Hematopoietic multipotent progenitor cell (in vitro differentiated cells): ENCODE measurements around the gene EPHA5. TPM values are rescaled to one million over a fixed set of nuclear protein-coding genes. Genes with fewer than 3 reads are reported as not detected.
"Not testable (repeated sequence)": the region's sequence is repeated elsewhere in the genome, so short reads cannot be mapped to it uniquely, and the experiment has no call there.

ENCODE experiments used
- DNase-seq, 3 donors: peaks; one replicate each; pipeline ENCODE4 v3.0.0-alpha.2; 2011 to 2015; ENCODE audit warnings: low read depth in 2 of 3, low spot score in 2 of 3
- total RNA-seq: library from RNA; depleted of rRNA; stranded (reverse); fragments of >200 nt; gene quantifications from one replicate; pipeline ENCODE4 v1.2.3, GENCODE V29; 2012

The EPHA5 gene
- total RNA-seq, 1 donor, result not detected

DNA sequence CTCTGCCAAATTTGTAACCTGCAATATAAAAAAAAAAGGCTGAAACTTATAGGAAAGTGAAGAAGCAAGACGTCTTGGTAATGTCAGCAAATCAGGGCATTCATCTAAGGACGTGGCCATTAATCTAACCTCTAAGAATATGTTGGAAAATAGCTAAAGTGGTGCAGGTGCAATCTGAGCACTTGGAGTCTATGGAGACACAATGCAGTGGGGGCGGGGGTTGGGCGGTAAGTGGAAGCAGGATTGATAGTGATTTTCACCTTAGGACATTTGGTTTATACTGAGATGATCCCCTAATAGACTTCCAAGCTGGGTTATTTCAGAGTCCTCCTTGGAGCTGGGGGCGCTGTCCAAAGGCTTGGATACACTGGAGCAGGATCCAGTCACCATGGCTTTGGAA lies 283.4 kb downstream of the EPHA5 start:
- no peak for DNase-seq

DNA sequence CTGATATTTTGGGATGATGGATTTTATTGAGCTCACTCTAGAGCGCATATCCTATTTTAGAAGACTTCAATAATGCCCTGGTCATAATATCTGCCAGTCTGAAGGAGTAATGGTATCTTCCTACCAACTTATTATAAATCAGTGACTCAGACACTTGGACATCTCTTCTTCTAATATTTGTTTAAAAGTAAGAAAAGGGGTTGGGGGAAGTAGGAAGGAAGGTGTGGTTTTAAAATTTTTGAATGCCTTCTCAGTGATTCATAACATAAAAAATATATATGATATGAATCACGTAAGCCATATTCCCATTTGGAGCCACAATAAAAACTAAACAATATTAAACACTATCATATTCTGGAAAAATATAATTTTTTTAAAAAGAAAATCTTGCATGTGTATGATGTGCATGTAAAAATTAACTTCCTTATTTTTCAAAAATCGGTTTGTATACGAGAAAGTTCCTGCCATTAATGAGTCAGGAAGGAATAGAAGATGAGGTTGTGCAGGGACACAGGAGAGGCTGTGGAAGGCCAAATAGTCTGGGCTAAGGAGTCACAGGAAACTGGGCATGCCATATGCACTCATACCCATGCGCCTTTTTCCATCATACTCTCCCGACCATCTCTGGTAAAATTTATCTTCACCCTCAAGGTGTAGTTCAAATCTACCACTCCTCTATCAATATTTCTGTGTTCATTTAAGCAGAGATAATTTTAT lies 286.5 kb downstream of the EPHA5 start:
- DNase-seq, result no peak

DNA sequence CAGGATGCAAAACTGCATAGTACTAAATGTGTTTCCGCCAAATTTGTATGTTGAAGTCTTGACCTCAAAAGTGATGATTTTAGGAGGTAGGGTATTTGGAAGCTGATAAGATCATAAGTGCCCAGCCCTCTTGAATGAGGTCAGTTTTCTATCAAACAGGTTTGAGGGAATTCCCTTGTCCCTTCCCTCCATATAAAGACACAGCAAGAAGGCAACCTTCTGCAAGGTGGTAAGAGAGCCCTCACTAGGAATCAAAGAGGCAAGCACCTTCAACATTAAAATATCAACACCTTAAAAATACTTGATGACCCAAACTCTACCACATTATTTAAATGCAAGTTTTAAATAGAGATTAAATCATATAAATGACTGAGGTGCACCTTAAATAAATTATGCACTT lies 288.6 kb downstream of the EPHA5 start:
- no peak for DNase-seq

DNA sequence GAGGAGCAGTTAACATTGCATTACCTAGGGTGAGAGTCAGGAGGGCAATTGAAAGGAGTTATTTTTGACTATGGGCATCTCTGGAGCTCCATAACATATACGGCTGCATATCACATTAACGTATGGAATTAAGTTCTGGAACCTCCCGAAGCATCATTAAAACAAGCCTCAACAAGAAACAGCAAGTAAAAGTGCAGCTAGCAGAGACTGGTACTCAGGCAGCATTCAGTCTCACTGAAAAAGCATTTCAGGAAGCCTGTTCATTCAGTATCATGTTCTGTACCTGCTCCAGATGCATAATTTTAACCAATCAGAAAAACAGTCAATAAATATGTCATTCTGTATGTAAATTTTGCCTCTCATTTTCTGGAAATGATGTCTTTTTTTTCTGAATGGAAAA lies 299.6 kb downstream of the EPHA5 start:
- DNase-seq, result no peak

DNA sequence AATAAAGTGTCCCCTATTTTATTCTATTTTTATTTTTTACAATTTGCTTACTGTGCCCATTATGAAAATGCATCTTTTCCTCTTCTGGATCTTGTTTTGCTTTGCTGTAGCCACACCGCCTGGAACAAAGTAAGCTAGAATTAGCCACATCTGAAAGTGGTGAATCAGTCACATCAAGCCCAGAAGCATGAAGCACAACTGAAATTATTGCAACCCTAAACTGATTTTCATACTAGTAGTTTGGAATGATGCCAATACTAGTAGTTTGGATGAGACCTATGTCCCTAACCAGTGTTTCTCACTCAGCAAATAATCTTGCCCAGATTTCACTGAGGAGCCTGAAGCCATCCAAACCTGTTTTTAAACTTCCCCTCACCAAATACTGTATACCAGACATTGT lies 303.0 kb downstream of the EPHA5 start:
- DNase-seq, result no peak

DNA sequence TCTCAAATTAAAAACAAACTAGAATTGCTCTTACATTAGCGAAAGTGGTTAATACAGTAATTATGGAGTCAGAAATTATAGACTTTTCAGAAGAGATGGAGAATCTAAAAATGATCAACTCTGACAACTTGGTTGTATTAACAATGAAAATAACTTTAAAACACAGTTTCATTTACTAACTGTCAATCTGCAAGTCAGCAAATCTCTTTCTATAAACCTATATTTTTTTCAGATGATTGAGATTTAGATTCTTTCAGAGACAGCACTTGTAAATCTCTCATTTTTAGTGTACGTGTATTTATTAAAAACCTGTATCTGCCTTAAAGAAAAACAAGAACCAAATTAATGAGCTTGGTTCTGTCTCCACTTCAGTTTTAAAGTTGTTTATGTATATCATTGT lies 311.4 kb downstream of the EPHA5 start:
- DNase-seq, result no peak

DNA sequence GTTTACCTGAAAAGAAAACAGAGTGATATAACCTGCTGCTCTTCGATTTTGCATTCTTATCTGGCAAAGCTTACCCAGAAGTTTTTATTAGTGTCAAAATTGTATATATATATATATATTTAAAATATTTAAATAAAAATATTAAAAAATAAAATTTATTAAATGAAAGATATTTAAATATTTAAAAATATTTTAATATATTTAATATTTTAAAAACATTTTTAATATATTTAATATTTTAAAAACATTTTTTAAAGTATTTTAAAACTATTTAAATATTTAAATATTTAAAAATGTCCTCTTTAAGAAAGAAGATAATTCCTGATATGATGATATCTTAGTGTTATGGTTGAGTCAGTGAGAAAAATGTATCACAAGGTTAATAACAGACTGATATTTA lies 317.2 kb downstream of the EPHA5 start:
- no peak for DNase-seq

DNA sequence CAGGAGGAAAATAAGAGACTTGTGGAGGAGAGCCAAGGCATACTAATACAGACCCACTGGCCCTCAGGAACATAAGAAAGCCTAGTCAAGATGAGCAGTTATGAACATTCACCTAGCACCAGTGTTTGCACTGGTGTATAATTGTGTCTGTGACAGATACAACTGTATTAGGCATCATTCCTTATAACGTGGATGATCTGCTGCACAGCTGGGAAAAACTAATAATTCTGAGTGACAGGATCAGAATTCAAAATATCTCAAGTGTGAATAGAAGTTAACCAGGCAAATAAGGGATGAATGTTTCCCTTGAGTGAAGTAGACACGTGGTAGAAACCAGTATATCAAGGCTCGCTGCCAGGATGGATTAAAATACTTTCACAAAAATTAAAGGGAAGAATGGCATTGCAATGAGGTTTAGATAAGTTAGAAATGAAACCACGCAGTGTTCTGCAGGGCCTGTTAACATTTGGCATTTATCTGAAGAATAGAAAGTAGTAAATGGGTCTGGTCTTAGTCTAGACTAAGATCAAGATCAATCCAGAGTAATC lies 325.9 kb downstream of the EPHA5 start:
- no peak for DNase-seq

DNA sequence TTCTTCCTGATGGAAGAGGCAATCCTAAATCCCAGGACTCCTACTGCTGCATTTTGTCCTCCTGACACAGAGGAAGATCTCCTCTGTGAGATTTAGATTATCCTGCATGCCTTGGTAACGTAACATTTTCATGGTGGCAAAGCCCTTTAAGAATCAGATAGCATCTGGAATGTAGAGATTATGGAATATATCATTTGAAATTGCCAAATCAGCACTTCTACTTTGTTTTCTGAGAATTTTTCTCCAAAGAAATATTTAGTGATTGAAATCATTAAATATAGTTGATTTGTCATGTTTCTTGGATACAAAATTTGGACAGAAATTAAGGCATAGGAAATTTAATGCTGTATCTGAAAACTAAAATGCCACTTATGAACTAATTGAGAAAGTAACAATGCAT lies 326.9 kb downstream of the EPHA5 start:
- DNase-seq, result no peak

DNA sequence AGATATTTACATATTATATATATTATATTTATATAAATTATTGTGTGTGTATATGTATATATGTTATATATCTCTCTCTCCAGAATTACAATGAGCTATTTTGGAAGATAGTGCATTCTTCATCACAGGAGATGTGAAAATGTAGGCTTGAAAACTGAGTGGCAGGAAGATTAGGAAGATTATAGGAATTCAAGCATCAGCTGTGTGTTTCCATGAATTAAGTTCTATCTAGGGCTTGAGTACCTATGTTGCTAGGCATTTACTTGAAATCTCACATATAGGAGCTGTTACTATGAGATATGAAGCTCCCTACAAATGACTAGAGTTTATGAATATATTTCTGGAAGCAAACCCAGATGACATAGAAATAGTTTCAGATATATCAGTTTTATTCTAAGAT lies 328.7 kb downstream of the EPHA5 start:
- DNase-seq, result no peak

DNA sequence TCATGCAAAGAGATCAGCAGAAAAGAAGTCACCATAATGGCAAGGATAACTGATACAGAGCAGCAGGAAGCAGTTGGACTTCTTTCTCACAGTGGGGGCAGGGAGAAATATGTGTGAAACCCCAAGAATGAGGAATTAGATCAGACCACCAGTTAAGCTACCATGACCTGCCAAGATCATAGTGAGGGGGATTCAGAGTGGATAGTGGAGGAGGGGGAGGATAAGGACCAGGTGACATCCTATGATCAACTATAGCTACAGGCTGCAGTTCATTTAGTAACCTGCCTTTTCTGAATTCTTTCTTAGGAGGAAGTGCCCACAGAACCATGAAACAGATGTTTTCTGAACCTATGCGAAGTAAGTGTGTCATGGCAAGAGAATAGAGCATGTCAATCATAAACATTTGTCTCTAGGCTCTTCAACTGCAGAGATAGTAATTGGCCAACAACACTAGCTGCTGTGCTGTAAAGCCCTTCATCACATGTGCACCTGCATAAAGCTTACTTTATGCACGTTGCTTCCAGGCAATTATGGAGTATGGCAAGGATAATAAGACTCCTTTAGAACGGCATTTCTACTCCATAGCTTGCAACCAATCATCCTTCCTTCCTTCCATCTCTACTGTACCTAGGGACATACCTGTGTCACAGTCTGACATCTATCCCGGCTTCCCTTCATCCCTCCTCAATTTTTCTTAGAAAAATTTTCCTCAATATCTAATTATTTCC lies 329.7 kb downstream of the EPHA5 start:
- DNase-seq, result no peak

DNA sequence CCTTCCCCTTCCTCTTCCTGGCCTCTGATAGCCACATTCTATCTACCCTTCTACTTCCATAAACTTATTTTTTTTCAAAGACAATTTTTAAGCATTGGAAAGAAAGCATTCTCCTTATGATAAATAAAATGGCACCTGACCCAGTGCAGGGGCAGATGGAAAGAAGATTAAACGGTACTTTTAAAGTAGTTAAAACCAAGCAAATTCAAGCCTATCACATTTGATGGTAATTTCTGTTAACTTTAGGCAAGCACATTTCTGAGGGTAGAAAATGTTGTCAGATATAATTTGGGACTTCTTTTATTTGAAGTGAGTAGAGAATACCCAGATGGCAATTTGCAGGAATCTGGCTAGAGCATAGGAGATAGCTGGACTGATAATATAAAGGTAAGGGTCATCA lies 332.9 kb downstream of the EPHA5 start:
- DNase-seq, result no peak

DNA sequence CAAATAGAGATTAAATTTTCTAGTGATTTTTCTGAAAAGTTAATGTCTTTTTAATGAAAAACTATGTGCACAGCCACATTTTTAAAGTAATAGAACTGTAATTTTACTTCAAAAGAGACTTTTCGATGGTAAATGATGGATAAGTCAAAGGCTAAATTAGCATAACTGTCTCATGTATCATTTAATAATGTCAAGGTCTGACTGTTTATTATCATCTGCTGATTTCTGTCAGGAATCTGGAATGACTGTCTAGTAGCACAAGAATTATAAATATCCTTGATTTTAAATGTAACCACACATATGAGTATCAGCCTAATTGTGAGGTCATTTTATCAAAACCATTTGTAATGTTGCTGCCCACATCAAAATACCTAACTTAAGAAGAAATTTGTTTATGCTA lies 333.8 kb downstream of the EPHA5 start:
- no peak for DNase-seq

DNA sequence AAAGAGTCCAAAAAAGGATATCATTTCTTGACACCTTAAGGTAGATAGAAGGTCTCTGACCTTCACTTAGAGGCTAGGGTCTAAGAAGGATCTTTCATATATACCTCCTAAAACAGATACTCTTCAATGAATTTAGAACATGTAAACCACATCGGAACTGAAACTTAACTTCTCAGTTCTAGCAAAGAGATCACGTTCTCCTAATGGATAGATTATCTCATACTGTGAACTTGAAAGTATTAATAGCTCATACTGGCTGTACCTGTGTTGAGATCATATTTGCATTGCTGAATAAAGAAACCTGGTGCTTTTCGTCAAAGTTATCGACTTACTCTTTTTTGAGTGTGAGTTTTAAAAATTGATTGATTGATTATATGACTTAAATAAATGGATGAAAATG lies 353.8 kb downstream of the EPHA5 start:
- DNase-seq, result no peak

DNA sequence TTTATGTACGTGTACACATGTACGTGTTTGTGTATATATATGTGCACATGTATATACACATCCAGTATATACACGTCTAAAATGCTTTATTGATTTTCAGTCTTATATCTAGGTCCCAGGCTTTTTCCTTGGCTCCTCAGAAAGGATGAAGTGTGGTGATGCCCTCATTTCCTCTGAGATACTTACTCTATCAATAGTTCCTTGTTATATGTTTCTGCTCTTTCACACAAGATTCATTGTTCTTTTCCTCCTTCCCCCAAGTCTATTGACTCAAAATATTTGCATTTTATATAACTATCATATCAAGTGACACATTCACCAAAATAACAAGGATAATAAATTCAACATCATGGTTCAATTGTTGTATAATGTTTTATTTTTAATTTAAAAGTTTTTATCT lies 359.2 kb downstream of the EPHA5 start:
- no peak for DNase-seq

DNA sequence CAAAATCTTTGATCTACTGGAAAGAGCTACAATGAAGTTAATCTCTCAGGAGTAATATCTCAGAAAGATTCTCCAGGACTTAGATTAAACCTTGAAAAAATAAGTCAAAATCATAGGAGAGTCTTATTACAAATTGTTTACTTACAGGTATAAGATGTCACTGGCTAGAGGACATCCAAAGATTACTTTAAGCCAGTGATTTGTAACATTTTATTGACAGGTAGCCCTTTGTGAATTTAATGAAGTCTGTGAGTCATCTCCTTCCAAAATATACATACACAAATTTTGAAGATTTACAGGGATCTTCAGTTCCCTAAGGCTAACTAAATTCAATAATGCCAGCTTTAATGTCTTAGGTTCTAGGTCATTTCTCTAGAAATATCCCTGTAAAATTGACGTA lies 359.7 kb downstream of the EPHA5 start:
- no peak for DNase-seq

DNA sequence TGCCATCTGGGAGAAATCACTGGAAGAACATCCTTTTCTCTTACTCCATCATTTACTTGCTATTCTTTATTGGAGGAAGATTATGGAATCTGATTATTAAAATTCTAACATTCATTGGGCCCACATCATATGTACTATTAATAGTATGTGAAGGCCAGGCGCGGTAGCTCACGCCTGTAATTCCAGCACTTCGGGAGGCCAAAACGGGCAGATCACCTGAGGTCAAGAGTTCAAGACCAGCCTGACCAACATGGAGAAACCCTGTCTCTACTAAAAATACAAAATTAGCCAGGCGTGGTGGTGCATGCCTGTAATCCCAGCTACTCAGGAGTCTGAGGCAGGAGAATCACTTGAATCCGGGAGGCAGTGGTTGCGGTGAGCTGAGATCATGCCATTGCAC lies 361.7 kb downstream of the EPHA5 start:
- DNase-seq, result not testable (repeated sequence)

DNA sequence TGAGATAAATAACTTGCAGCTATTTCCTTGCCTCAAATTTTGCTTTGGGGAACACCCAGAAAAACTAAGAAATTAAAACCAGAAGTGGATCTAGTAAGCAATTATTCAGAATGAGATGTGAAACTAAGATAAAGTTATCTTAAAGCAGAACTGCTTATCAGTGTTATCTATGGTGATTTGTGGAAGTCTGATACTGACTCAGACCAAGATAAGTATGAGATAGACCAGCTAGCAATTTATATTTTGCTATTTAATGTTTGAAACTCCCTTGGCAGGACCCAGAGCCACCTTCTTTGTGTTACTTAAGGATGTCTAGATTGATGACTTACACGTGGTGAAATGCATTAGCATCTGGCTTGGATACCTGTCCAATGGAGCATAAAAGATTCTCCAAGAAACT lies 368.1 kb downstream of the EPHA5 start:
- DNase-seq, result no peak

DNA sequence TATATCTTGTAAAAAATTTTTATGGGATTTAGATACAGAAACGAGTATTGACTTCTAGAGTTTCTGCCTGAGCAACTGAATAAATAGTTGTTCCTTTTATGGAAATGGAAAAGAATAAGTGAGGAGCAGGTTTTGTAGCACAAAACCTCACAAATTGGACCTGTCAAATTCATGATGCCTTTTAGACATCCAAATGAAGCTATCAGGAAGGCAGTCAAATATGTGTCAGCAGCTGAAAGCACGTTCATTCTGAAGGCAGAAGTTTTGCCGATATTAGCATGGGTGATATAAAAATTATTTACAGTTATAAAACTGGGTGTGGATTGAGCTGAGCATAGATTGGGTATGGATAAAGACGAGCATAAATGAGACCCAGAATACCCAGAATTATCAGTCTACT lies 374.0 kb downstream of the EPHA5 start:
- DNase-seq, result no peak

DNA sequence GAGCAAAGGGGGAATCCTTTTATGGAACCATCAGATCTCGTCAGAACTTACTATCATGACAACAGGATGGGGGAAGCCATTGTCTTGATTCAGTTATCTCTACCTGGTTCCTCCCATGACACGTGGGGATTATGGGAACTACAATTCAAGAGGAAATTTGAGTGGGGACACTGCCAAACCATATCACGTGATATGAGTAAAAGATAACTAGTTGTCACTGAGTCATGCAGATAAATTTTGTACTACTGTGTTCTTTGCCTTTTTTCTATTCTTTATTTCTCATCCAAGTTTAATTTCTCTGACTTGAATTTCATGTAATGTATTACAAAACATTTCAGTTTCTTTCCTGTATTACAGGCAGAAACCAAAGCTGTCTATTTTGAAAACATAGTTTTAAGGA lies 383.2 kb downstream of the EPHA5 start:
- DNase-seq, result no peak
